Measurements from ENCODE around the gene ADAMTS6.
"Not testable (repeated sequence)": the region's sequence is repeated elsewhere in the genome, so short reads cannot be mapped to it uniquely, and the experiment has no call there.

The ADAMTS6 gene

DNA sequence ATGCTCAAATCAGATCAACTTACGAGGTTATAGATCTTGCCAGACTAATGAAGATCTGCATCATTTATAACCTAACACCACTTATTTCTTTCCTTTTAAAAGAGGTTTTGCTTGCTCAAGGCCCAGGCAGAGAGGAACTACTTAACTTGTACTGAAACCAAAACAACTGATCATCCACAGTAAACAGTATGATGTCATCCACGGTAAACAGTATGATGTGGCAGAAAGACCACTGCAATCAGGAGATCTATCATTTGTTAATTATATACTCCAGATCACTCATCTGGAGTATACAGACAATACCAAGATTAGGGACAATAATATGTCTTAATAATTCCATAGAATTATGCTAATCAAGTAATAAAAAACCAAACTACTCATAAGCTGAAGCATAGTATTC lies 116.8 kb downstream of the ADAMTS6 start:
- no peak for DNase-seq

DNA sequence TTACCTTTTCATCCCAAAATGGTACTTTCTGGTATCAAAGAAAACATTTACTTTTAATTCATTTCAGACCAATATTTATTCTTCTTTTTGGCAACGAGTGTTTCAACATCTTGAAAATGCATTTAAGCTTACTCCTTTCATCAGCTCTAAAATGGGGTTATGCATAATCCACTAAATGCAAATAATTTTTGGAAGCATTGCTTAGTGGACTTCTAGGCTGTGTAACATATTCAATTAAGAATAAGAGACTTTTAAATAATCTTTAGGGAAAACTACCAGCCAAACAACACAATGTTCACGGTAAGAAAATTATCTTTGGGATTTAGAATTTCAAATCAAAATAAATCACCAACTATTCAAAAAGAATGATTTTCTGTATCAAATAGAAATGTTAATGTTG lies 118.2 kb downstream of the ADAMTS6 start:
- DNase-seq: no peak

DNA sequence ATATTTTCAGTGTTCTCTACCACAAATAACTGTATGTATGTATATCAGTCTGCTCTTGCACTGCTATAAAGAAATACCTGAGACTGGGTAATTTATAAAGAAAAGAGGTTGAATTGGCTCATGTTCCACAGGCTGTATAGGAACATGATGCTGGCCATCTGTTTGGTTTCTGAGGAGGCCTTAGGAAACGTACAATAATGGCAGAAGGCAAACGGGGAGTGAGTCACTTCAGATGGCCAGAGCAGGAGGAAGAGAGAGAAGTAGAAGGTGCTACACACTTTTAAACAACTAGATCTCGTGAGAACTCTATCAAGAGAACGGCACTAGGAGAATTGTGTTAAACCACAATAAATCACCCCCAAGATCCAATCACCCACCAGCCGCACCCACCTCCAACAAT lies 121.7 kb downstream of the ADAMTS6 start:
- no peak for DNase-seq

DNA sequence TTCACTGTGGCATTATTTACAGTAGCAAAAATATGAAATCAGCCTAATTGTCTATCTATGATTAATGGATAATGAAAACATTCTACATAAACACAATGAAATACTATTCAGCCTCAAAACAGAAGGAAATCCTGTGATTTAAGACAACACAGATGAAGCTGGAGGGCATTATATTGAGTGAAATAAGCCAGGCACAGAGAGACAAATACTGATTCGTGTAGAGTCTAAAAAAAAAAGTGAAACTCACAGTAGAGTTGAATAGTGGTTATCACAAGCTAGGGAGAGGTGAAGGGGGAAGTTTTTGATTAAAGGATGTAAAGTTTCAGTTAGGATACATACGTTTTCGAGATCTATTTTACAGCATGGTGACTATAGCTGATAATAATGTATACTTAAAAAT lies 122.2 kb downstream of the ADAMTS6 start:
- DNase-seq: no peak

DNA sequence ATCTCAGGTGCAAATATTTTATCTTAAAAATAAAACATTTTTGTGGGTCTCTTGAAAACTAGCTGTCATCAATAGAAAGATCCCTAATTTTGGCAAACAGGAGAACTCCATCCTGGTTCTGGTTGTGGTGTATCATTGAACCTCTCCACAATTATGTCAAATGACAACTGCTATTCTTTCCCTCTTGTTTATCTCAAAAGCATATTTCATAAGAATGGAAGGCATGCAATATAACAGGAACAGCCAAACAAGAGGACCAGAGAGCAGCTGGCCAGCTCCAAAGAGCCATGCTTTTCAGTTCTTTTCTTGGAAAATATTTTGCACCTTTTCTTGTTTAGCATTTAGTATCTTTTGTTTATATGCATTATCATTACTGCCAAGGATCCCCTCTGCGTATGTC lies 125.4 kb downstream of the ADAMTS6 start:
- DNase-seq: no peak

DNA sequence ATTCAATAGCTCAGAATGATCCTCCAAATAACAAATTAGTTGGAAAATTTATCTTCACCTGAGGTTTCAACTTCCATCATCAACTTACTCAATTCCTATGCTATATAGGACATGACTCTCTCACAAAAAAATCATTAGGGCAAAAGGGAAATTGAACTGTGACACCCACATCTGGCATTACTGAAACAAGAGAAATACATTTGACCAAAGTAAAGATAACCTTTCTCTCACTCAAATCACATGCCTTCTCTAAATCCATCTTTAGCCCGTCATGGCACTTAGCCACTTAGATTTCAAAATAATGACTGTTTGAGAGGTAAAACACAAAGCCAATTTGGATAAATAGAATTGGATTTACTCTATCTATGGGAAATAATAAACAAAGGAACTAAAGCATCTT lies 126.4 kb downstream of the ADAMTS6 start:
- DNase-seq: no peak

DNA sequence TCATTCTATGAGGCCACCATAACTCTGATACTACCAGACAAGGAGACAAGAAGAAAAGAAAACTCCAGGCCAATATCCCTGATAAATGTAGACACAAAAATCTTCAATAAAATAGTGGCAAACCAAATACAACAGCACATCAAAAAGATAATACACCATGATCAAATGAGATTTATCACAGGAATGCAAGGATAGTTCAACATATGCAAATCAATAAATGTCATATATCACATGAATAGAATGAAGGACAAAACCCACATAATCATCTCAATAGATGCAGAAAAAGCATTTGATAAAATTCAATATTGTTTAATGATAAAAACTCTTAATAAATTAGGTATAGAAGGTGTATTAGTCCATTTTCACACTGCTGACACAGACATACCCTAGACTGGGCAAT lies 139.9 kb downstream of the ADAMTS6 start:
- DNase-seq: no peak

DNA sequence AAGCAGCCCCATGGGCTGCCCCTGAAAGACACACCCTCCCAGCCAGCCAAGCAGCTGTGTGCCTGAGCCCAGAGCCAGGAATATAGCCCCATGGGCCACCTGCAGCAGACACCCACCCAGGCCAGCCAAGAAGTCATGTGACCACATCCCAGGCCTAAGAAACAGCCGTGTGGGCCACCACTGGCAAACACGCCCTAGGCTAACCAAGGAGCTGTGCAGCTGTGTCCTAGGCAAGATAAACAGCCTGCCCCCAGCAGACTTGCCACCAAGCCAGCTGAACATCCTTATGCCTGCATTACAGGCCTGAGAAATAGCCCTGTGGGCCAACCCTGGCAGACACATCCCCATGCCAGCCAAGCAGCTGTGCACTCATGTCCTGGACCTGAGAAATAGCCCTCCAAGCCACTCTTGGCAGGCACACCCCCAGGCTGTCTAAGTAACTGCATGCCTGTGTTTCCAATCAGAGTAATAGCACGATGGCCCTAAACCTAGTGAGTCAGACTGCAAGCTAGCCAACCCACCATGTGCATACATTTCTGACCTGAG lies 143.0 kb downstream of the ADAMTS6 start:
- DNase-seq: no peak

DNA sequence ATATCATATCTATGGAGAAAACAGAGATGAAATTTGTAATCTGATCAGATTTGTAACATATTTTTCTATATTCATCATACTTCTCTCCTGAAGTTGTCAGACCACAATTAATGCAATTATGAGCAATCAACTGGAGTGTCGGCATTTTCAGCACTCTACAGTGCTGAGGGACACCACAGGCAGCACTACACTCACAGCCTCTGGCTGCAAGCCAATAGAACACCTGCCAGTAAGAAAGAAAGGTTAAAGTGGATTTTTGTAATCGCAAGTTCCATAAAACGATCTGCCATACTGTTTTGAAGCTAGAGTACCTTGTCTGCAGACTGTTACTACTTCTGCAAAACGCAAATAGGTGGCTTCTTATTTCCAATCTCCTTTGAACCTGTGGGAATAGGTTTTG lies 147.6 kb downstream of the ADAMTS6 start:
- no peak for DNase-seq

DNA sequence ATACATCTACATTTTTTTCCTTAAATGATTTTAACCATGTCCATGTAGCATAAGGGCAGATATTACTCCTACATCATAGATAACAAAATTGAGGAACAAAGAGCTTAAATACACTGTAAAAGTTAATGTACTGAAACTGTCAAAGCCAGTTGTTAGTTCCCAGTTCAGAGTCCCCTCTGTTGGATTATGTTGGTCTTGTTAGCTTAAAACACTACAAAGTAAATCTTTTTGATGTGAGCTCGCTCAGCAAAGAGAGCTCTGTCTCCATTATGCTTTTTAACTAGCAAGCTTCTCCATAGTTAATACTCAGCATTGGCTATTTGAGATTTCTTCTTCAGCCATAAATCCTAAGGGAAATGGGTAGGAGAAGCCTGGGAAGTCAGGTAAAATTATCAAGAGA lies 149.1 kb downstream of the ADAMTS6 start:
- DNase-seq: no peak

DNA sequence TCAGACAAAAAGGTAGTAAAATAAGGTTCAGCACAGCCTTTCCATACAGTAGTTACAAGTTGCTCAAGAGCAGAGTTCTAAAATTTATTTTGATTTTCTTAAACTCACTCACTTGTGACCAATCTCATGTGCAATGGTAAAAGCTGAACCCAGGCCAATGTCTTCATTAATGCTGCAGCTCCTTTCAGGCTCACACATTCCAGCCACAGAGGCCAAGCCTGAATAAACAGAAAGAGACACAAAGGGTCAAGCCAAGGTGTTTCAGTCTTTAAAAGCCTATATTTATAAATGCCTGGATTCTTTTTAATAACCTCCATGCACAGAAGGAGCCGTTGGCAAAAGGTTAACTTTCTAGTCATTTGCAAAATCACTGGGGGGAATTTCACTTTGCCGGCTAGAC lies 152.5 kb downstream of the ADAMTS6 start:
- DNase-seq: no peak

DNA sequence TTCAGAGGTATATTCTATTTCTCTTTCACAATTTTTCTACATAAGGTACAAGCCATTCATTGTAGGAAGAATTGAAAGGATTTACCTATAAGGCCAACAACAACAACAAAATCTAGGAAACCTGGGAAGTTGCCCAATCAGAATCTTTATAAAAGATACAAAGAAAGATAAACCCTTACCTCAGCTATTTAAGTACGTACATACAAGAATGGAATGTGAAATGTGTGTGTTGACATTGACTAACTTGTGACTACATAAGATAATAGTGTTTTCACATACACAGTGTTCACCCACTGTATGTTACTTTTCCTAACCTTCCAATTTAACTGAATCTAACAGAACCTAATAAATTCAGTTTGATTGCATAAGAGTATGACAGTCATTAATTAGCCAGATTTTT lies 154.1 kb downstream of the ADAMTS6 start:
- DNase-seq: no peak

DNA sequence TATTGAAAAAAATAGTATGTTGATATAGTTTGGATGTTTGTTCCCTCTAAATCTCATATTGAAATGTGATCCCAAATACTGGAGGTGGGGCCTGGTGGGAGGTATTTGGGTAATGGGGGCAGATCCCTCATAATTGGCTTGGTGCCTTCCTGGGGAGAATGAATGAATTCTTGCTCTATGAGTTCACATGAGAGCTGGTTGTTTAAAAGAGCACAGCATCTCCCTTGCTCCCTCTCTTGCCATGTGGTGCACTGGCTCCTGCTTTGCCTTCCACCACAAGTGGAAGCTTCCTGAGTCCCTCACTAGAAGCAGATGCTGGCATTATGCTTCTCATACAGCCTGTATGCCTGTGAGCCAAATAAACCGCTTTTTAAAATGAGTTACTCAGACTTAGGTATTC lies 154.8 kb downstream of the ADAMTS6 start:
- no peak for DNase-seq

DNA sequence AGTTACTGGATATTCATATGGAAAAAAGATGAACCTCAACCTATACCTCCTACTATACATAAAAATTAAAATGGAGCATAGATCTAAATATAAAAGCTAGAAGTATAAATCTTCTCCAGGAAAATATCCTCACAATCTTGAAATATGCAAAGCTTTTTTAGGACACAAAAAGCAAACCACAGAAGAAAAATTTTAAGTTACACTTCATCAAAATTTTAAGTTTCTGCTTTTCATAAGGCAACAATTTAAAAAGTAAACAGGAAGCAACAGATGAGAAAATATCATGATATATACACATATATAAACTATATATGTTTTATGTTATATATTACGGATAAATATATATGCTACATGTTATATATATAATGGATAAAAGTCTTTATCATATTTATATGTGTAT lies 157.5 kb downstream of the ADAMTS6 start:
- DNase-seq: no peak

DNA sequence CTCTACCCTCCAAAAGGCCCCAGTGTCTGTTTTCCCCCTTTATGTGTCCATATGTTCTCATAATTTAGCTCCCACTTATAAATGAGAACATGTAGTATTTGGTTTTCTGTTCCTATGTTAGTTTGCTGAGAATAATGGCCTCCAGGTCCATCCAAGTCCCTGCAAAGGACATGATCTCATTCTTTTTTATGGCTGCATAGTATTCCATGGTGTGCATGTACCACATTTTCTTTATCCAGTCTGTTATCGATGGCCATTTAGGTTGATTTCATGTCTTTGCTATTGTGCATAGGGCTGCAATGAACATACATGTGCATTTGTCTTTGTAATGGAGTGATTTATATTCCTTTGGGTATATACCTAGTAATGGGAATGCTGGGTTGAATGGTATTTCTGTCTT lies 161.0 kb downstream of the ADAMTS6 start:
- not testable (repeated sequence) for DNase-seq

DNA sequence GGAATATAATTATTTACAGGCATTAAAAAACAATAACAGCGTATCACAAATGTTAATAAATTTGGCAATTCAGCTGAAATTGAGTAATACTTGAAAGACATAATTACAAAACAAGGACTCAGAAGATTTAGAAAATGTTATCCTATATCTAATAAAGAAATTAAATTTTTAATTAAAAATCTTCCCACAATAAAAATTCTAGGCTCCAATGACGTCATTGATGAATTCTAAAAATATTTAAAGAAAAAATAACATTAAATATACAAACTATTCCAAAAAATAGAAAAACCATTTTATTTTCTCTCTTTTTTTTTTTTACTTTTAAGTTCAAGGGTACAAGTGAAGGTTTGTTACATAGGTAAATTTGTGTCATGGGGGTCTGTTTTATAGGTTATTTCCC lies 161.5 kb downstream of the ADAMTS6 start:
- no peak for DNase-seq

DNA sequence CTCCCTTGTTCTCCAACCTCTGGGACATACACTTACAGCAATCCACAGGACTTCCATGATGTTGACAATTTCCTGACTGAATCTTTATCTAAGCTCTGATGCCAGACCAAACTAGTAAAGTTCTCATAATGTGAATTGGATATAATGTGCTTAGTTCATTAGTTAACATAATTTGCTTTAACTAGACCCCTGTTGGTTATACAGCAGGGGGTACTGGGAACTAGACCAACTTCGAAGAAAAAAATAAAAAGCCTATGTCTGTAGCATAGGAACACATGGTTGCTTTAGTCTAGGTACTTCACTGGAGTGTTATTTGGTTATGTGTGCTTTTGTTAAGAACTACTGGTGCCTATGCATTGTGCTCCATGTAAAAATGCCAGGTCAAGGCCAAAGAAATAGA lies 173.8 kb downstream of the ADAMTS6 start:
- no peak for DNase-seq

DNA sequence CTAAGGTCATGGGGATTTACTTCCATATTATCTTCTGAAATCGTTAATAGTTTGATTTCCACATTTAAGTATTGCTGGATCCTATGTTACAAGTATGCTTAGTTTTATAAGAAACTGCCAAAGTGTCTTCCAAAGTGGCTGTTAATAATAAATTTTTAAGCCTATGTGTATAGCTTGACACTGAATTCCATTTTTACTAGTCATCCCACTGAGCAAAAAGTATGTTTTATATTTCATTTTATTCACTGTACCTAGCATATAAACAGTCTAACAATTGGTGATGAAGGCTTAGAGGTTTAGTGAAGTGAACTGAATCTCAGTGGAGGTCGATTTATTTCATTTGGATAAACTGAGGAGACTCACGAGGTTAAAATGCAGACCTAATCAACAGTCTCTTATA lies 174.6 kb downstream of the ADAMTS6 start:
- DNase-seq: no peak

DNA sequence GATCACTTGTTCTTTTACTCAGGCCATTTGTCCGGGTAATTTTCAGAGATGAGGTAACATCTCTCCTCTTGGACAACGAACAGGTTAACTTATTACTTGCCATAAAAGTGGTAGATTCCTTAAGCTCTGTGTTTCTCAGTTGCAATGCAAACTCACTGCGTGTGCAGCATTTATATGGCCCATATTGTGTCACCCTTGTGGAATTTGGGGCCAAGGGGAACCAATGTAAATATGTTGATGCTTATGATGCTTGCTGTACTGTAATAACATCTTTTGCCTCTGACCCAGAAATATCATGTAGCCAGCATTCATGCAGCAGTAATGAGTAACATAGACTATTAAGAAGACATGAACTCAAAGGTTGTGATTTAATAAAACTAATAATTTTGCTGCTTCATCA lies 175.8 kb downstream of the ADAMTS6 start:
- DNase-seq: no peak

DNA sequence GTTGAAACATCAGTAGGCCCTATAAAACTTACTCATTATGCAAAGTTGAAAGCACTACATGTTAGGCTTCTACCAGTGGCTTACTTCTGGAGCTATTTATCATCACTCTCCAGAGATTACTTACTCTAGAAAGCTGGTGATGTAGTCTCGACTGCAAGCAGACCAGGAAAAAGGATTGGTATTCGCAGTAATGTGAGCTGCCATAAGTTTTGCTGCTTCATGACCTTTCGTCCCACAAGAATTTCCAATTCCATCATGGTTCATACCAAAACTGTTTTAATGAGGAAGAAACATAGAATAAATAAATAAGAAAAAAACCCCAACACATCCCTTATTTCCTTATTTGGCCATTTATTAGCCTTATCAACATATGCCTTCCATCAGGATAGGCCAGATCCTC lies 181.9 kb downstream of the ADAMTS6 start:
- DNase-seq: no peak

DNA sequence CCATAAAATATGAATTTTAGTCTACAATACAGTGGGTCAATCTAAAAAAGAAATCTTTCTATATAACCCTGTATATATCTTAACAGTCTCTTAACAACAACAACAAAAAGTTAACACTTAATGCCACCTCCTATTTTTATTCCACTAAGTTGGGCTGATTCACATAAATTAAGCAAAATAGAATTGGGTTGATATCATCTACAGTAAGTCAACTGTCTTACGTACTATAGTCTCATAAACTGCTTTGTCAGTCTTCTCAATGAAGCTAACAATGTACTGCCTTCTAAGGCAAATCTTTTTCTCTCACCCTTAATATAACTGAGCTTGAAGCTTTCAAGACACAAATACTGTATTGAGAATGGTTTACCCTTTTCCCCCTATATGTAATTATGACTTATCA lies 185.7 kb downstream of the ADAMTS6 start:
- DNase-seq: no peak

DNA sequence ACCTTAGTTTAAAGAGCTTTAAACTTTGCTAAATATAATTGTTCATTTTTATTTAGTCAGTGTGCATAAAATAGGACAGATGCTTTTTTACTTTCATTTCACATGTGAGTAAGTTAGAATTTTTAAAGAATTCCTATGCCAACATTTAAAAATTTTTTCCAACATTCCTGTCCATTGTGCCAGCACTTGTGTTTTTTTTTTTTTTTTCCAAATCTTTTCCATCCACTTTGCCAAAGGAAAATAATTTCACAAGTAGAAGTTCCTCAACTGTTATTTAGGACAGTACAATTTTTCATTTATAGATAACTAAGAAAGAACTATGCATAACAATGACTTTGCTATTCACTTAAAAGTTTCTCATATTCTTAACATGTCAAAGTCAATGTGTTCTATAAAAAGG lies 189.5 kb downstream of the ADAMTS6 start:
- no peak for DNase-seq

DNA sequence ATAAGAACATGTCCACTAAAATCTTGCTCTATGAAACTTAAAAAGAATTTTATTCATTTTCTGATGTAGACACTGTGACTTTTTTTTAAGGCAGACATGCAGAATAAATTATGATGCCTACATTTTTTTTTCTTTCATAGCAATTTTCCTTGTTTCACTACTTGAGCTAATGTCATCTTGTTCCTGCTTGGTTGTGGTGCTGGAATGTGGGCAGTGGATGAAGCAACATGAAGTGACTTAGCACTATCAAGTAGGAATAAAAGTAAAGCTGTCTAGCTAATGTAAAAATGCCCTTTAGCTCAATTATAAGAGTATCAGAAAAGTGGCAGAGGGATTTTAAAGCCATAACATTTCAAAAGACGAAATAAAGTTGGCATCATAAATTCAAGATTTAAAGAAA lies 191.0 kb downstream of the ADAMTS6 start:
- no peak for DNase-seq

DNA sequence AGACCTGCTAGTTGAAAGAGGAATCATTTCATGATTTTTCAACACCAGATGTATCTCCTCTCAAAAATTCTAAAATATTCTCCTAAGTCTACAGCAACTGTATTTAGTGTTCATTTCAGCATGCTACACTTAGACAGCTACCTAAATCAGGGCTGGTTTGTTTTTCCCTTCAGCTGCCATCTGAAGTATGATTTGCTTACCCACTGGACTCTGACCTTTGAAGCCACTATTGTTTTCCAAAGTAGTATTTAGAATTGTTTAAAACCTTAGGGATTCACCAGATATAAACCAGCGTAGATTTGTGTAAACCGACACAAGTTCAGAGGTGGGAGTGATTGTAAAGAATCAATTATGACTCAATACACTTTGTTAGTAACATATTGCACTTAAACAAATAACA lies 193.1 kb downstream of the ADAMTS6 start:
- no peak for DNase-seq

DNA sequence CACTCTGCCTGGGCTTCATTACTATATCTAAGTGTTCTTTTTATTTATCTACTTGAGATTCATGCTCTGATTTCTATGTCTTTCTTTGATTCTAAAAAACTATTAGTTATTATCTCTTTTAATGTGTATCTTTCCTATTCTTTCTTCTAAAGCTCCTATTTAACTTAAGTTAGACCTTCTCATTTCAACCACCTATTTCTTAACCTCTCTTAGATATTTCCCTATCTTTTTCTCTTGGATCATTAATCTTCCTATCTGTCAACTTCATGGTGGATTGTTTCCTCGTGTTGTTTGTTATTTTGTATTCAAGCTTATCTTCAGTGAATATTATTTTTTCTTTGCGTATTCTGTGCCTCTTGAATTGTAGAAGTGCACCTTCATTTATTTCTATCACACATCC lies 202.1 kb downstream of the ADAMTS6 start:
- no peak for DNase-seq
